GM19240 (cell line): ENCODE results near the gene PLEKHA5.
A peak's percentile ranks its signal among the peaks of the same experiment; 100 is the strongest.
"Not testable (repeated sequence)": the region's sequence is repeated elsewhere in the genome, so short reads cannot be mapped to it uniquely, and the experiment has no call there.

Experiments
- DNase-seq: peaks from one replicate; pipeline ENCODE4 v3.0.0; 2011; ENCODE audit warnings: low spot score; ENCODE audit not compliant: insufficient read length

The PLEKHA5 gene

GRCh38 chr12:19278407-19278806 is 148.9 kb downstream of the PLEKHA5 start:
- no peak for DNase-seq

GRCh38 chr12:19282133-19282699 is 152.7 kb downstream of the PLEKHA5 start:
- DNase-seq: no peak

GRCh38 chr12:19284658-19285057 is 155.1 kb downstream of the PLEKHA5 start:
- DNase-seq: no peak

- DNase-seq: no peak
These were observed 156.4 kb downstream of the PLEKHA5 start for GRCh38 chr12:19285793-19286448.

- no peak for DNase-seq
These were observed 157.8 kb downstream of the PLEKHA5 start for GRCh38 chr12:19287302-19287701.

GRCh38 chr12:19288161-19288560 is 158.6 kb downstream of the PLEKHA5 start:
- DNase-seq: no peak

- peak; percentile 2 for DNase-seq
These were observed 159.2 kb downstream of the PLEKHA5 start for GRCh38 chr12:19288603-19289244.

- no peak for DNase-seq
These were observed 169.5 kb downstream of the PLEKHA5 start for GRCh38 chr12:19298836-19299605.

GRCh38 chr12:19299765-19300164 is 170.2 kb downstream of the PLEKHA5 start:
- DNase-seq: no peak

GRCh38 chr12:19301223-19301622 is 171.7 kb downstream of the PLEKHA5 start:
- DNase-seq: no peak

GRCh38 chr12:19301688-19302087 is 172.2 kb downstream of the PLEKHA5 start:
- DNase-seq: no peak

GRCh38 chr12:19302100-19302640 is 172.6 kb downstream of the PLEKHA5 start:
- no peak for DNase-seq

- DNase-seq: no peak
These were observed 174.0 kb downstream of the PLEKHA5 start for GRCh38 chr12:19303496-19303895.

GRCh38 chr12:19304149-19304750 is 174.7 kb downstream of the PLEKHA5 start:
- DNase-seq: no peak

- DNase-seq: not testable (repeated sequence)
These were observed 176.1 kb downstream of the PLEKHA5 start for GRCh38 chr12:19305621-19306020.

GRCh38 chr12:19306366-19306765 is 176.8 kb downstream of the PLEKHA5 start:
- DNase-seq: no peak

GRCh38 chr12:19307451-19307850 is 177.9 kb downstream of the PLEKHA5 start:
- DNase-seq: no peak

- DNase-seq: no peak
These were observed 181.6 kb downstream of the PLEKHA5 start for GRCh38 chr12:19311165-19311564.

GRCh38 chr12:19312637-19313036 is 183.1 kb downstream of the PLEKHA5 start:
- no peak for DNase-seq

GRCh38 chr12:19316425-19316824 is 186.9 kb downstream of the PLEKHA5 start:
- DNase-seq: no peak

- DNase-seq: no peak
These were observed 192.8 kb downstream of the PLEKHA5 start for GRCh38 chr12:19322376-19322775.
